HEK293T (cell line): ENCODE results near the gene CCDC171.

Experiments used
- ARNT ChIP-seq: fragments of 450-650 bp; IDR thresholded peaks from 2 replicates; pipeline ENCODE4 v1.6.1; 2017; ENCODE audit warnings: mild to moderate bottlenecking
- BHLHE40 ChIP-seq: fragments of 450-650 bp; IDR thresholded peaks from 2 replicates; pipeline ENCODE4 v1.6.1; 2016; ENCODE audit warnings: mild to moderate bottlenecking, moderate library complexity, borderline replicate concordance
- CTBP1 ChIP-seq: fragments of 450-650 bp; IDR thresholded peaks from 2 replicates; pipeline ENCODE4 v1.6.1; 2016; ENCODE audit warnings: borderline replicate concordance
- ELF4 ChIP-seq: fragments of 450-650 bp; IDR thresholded peaks from 2 replicates; pipeline ENCODE4 v1.6.1; 2017; ENCODE audit warnings: antibody characterized with exemption
- FOXA1 ChIP-seq: fragments of 450-650 bp; IDR thresholded peaks from 2 replicates; pipeline ENCODE4 v1.6.1; 2016; ENCODE audit warnings: mild to moderate bottlenecking
- FOXM1 ChIP-seq: fragments of 450-650 bp; IDR thresholded peaks from 2 replicates; pipeline ENCODE4 v1.6.1; 2017; ENCODE audit warnings: mild to moderate bottlenecking, borderline replicate concordance
- HDGF ChIP-seq: fragments of 450-650 bp; IDR thresholded peaks from 2 replicates; pipeline ENCODE4 v1.6.1; 2017; ENCODE audit warnings: antibody characterized with exemption, borderline replicate concordance
- L3MBTL2 ChIP-seq: fragments of 450-650 bp; conservative IDR thresholded peaks from 2 replicates; pipeline ENCODE4 v1.6.1; 2016; ENCODE audit warnings: mild to moderate bottlenecking
- LEF1 ChIP-seq: fragments of 450-650 bp; IDR thresholded peaks from 2 replicates; pipeline ENCODE4 v1.6.1; 2017; ENCODE audit warnings: mild to moderate bottlenecking, borderline replicate concordance
- NFRKB ChIP-seq: fragments of 450-650 bp; IDR thresholded peaks from 2 replicates; pipeline ENCODE4 v1.6.1; 2016; ENCODE audit warnings: mild to moderate bottlenecking, moderate library complexity
- SP1 ChIP-seq: fragments of 450-650 bp; IDR thresholded peaks from 2 replicates; pipeline ENCODE4 v1.6.1; 2017
- TARDBP ChIP-seq: fragments of 450-650 bp; IDR thresholded peaks from 2 replicates; pipeline ENCODE4 v1.6.1; 2016
- ZNF384 ChIP-seq: fragments of 450-650 bp; IDR thresholded peaks from 2 replicates; pipeline ENCODE4 v1.6.1; 2016
- TF ChIP-seq, protein P1 (sequence below): fragments of 450-650 bp; IDR thresholded peaks from 2 replicates; pipeline ENCODE4 v1.6.1; 2016

DNA sequence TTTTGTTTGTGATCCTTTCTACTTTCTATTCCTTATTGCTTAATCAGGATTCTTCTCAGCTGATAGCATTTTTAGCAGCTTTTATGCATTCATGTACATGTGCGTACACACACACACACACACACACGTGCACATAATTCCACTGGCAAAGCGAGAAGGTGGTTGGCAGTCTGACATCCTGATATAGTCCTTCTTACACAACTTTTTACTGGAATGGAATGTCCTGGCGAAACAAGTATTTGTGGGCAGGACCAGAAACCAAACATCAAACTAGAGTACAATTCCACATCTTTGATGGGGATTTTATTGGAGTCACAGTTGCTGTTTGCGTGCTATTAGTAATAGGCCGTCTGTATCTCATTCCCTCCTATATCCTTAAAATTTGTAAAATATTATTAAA, 356.5 kb downstream of the CCDC171 start:
- no peak for TF ChIP-seq FOXM1
- no peak for TF ChIP-seq FOXA1
- no peak for TF ChIP-seq ZNF384
- TF ChIP-seq LEF1 = no peak
- TF ChIP-seq L3MBTL2 = no peak
- TF ChIP-seq CTBP1 = no peak
- TF ChIP-seq ELF4 = no peak
- no peak for TF ChIP-seq ARNT
- TF ChIP-seq SP1 = no peak
- TF ChIP-seq BHLHE40 = no peak
- no peak for TF ChIP-seq HDGF
- TF ChIP-seq NFRKB = no peak
- no peak for TF ChIP-seq TARDBP
- TF ChIP-seq, protein P1, sequence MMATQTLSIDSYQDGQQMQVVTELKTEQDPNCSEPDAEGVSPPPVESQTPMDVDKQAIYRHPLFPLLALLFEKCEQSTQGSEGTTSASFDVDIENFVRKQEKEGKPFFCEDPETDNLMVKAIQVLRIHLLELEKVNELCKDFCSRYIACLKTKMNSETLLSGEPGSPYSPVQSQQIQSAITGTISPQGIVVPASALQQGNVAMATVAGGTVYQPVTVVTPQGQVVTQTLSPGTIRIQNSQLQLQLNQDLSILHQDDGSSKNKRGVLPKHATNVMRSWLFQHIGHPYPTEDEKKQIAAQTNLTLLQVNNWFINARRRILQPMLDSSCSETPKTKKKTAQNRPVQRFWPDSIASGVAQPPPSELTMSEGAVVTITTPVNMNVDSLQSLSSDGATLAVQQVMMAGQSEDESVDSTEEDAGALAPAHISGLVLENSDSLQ = no peak
